HG02938 (cell line): ENCODE measurements around the gene ATG12.
"Not testable (repeated sequence)": the region's sequence is repeated elsewhere in the genome, so short reads cannot be mapped to it uniquely, and the experiment has no call there.

ENCODE experiments used
- ATAC-seq: cut with Tn5 transposase; IDR thresholded peaks from one replicate; pipeline ENCODE4 v1.9.1; 2021; ENCODE audit warnings: mild to moderate bottlenecking, moderate library complexity; ENCODE audit not compliant: unreplicated experiment

Gene ATG12

GRCh38 chr5:115843444-115844130 lies 2.2 kb upstream of the ATG12 start:
- ATAC-seq: no peak

GRCh38 chr5:115842952-115843351 lies 1.6 kb upstream of the ATG12 start:
- no peak for ATAC-seq

GRCh38 chr5:115842089-115842935 lies 947 bp upstream of the ATG12 start:
- ATAC-seq: peak; percentile 31

- no peak for ATAC-seq
Measured at GRCh38 chr5:115840873-115841272, 492 bp downstream of the ATG12 start.

GRCh38 chr5:115838885-115839518 lies 2.4 kb downstream of the ATG12 start:
- ATAC-seq: no peak

GRCh38 chr5:115835481-115835880 lies 5.9 kb downstream of the ATG12 start:
- ATAC-seq: no peak

- ATAC-seq: peak; percentile 79
Measured at GRCh38 chr5:115831163-115831768, 10.1 kb downstream of the ATG12 start.

- no peak for ATAC-seq
Measured at GRCh38 chr5:115829913-115830312, 11.5 kb downstream of the ATG12 start.

GRCh38 chr5:115825948-115826347 lies 15.4 kb downstream of the ATG12 start:
- ATAC-seq: no peak

- not testable (repeated sequence) for ATAC-seq
Measured at GRCh38 chr5:115824983-115825382, 16.4 kb downstream of the ATG12 start.

GRCh38 chr5:115820846-115821245 lies 20.5 kb downstream of the ATG12 start:
- ATAC-seq: no peak

GRCh38 chr5:115818821-115819220 lies 22.5 kb downstream of the ATG12 start:
- ATAC-seq: no peak

- no peak for ATAC-seq
Measured at GRCh38 chr5:115817386-115817785, 24.0 kb downstream of the ATG12 start.

- ATAC-seq: peak; percentile 52
Measured at GRCh38 chr5:115816226-115817081, 24.9 kb downstream of the ATG12 start, which contains the start of gene CDO1. Gene CDO1, minus strand, starts transcription at chr5:115816659. Its CDS starts 262 bp downstream, at chr5:115816397.

GRCh38 chr5:115815693-115816225 lies 25.6 kb downstream of the ATG12 start:
- no peak for ATAC-seq

GRCh38 chr5:115815006-115815692 lies 26.2 kb downstream of the ATG12 start:
- ATAC-seq: no peak

- no peak for ATAC-seq
Measured at GRCh38 chr5:115813719-115814118, 27.6 kb downstream of the ATG12 start.

- ATAC-seq: no peak
Measured at GRCh38 chr5:115812372-115812771, 29.0 kb downstream of the ATG12 start.

GRCh38 chr5:115811406-115811805 lies 30.0 kb downstream of the ATG12 start:
- ATAC-seq: no peak
